NCI-H2171 (cell line): ENCODE data around the gene C2orf15.
A peak's percentile ranks its signal among the peaks of the same experiment; 100 is the strongest.
"Not testable (repeated sequence)": the region's sequence is repeated elsewhere in the genome, so short reads cannot be mapped to it uniquely, and the experiment has no call there.

Source experiments
- DNase-seq: peaks from one replicate; lab custom pipeline; 2025; lab: John Stamatoyannopoulos, UW

C2orf15 gene, protein sequence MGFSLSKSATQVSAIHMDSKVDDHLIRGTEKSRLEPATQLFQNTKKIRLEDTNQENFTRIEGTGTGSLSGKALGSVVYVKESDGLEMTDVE

DNA sequence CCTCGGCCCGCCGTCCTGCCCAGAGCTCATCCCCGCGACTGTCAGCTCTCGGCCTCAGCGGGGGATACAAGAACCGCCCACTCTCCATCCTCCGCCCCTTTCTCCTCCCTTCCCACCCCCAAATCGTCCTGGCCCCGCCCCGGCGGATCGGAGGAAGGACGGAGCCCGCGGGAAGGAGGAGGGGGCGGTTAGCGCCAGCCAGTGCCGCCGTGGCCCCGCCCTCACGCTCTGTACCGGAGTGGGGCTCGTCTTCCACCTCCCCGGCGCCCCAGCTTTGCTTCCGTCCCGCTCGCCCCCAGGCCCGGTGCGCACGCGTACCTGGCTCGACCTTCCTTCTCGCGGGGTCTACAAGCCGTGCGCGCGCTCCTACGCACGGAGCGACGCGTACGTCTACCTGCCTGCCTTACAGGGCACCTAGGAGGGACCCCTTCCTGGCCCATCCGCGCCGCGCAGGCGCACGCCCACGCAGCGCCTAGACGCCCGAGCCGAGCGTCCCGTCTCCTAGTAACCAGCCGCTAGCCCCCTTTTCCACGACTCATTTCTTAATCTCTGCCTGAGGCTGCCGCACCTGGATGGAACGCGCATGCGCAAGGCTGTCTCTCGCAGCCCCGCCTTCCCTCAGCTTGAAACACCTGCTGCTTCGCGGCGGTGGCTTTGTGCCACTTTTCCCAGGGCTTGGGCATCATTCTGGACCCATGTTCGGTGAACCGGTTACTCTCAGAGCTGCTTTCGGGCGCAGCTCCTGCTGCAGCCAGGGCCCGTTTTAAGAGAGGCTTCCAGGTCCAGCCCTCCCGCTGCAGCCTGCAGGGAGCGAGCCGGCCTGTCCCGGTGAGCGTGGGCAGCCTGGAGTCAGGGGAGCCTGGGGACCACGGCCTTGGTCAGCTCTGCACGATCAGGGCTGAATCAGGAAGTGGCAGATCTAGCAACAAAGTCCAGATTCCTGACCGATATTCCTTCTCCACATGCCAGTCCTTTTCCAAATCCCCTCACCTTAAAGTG lies at the start of gene C2orf15:
C2orf15 (plus strand) TSS at position 598 of the 999 bp plus-strand sequence. CDS start 8,852 bp downstream, outside the sequence.
- peak; percentile 97 for DNase-seq

DNA sequence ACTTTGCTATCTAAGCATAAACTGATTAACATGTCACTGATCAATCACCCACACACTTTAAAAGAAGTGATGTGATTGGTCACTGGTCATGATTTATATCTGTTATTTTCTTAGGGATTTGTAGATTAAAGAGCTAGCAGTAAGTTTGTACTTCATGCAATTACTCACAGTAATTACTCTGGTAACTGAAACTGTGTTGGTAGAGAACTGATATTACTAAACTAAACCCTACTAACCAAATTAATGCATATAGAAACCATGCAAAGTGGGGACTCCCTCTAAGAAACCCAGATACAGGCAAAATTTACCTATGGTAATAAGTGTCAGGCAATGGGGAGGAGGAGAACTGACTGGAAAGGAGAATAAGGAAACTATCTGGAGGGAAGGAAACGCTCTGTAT lies 44.8 kb upstream of the C2orf15 start:
- no peak for DNase-seq

DNA sequence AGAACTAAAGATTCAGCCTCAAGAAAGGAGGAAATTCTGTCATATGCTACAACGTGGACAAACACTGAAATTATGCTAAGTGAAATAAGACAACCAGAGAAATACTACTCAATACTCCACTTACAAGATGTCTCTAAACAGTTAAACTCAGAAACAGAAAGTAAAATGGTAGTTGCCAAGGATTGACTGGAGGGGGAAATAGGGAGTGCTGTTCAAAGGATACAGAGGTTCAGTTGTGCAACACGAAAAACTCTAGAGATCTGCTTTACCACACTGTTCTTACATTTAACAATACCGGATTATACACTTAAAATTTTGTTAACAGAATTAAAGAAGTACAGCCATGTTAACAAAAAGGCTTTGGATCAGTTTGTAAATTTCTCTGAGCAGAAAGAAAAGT lies 39.8 kb upstream of the C2orf15 start:
- DNase-seq = no peak

DNA sequence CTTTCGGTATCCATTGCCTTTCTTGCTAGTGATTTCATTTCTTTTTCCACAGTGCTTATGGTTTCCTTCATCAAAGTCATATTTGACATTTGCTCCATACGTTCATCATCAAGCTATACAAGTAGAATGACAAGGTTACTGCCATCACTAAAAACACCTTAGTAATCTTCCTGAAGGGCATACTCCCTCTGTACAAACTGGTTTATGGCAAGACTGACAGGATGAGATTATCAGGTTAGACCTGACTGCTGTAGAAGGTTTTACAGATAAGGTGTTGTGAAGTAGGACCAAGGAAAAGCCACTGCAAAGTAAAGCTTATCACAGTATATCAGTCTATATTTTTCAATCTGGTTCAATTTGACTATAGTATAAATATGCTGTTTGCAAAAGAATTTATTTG lies 37.5 kb upstream of the C2orf15 start:
- DNase-seq = no peak

DNA sequence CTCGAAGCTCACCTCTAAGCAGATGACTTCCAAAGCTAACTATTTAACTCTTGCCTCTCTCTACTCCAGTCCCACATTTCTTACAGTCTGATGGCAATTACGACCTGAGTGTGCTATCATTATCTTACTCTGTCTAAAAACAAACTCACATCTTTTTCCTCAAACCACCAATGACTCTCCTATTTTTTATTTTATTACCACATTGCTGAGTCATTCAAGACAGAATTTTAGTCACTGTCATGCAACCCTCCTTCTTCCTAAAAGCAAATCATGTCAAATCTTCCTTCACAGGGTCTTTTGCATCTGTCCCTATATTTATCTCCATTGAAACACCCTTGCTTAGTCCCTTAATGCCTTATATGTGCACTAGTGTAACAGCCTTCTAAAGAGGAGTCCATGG lies 34.6 kb upstream of the C2orf15 start:
- DNase-seq = no peak

DNA sequence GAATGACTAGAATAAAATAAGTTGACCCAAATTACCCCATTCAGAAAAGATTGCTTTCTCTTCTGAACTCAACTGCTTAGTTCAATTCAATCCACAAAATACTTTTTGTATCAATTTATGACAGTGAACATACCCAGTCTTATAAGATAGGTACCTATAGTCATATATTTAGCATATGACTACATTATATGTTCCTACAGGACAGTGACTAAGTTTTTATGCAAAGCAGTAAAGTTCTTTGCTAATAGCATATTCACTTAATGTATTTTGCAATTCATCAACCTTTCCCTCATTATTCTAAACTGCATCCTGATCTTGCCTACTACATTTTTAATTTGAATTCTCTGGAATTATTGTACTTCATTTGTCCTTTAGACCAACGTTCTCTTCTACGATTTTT lies 30.3 kb upstream of the C2orf15 start:
- DNase-seq = no peak

DNA sequence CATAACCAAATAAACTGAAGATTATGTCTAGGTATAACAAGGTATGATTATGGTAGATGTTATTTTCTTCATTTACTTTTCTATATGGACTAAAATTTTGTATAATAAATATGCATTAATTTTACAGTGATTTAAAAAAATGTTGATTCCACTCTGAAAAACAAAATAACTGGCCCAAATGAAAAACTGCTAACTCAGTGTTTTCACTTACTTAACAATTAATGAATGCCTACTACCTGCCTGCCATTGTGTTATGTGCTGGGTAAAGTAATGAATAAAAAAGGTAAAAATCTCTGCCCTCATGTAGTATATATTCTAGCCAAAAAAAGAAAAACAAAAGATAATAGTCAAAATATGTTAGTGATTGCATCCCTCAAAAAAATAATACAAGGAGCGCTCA lies 29.6 kb upstream of the C2orf15 start:
- DNase-seq = no peak

DNA sequence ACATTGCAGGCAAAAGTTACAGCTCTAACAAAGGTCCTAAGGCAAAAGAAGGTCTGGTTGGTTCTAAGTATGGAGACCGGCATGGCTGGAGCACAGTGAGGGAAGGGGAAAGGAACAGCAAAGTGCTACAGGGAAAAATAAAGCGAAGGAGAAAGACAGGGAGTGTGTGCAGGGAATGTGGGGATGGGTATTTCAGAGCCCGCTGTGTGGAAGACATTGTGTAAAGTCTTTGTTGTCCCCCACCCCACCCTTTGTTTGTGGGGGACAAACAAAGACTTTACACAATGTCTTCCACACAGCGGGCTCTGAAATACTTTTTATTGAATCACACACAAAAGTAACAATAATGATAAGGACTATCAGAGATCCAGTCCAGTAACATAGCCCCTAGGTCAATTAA lies 28.9 kb upstream of the C2orf15 start:
- DNase-seq = no peak

DNA sequence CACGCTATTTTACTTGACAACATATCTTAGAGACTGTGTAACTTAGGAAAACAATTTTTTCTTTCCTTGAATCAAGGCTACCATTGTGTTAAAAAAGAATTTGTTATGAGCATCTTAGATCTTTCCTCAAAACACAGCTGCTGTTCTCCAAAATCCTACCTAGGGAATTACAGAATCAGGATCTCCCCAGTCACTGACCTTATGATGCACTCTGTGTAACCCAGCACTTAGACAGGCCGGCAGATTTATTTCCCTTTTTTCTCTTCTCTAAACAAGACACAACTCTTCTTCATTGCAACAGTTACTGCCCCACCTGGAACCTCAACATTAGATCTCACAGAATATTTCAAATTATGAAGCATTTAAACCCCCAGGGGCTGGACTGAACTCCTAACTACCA lies 13.5 kb upstream of the C2orf15 start:
- DNase-seq = no peak

DNA sequence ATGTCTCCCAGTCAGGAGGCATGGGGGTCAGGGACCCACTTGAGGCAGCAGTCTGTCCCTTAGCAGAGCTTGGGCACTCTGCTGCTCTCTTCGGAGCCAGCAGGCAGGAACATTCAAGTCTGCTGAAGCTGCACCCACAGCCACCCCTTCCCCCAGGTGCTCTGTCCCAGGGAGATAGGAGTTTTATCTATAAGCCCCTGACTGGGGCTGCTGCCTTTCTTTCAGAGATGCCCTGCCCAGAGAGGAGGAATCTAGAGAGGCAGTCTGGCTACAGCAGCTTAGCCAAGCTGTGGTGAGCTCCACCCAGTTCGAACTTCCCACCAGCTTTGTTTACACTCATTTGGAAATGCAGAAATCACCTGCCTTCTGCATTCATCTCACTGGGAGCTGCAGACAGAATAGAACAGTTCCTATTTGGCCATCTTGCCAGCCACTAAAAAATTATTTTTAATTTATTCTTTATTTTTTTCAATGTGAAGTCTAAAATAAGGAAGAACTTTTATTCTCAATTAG lies 6.4 kb upstream of the C2orf15 start:
- DNase-seq = not testable (repeated sequence)

DNA sequence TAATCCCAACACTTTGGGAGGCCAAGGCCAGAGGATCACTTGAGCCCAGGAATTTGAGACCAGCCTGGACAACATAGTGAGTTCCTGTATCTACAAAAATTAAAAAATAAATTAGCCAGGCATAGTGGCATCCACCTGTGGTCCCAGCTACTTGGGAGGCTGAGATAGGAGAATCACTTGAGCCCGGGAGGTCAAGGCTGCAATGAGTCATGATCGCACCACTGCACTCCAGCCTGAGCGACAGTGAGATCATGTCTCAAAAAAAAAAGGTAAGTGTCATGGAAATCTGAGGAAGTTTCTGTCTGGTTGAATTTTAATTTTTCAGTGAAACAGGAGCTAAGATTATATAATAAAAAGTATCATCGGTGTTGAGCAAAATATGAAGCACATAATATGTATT lies 2.5 kb upstream of the C2orf15 start:
- no peak for DNase-seq

DNA sequence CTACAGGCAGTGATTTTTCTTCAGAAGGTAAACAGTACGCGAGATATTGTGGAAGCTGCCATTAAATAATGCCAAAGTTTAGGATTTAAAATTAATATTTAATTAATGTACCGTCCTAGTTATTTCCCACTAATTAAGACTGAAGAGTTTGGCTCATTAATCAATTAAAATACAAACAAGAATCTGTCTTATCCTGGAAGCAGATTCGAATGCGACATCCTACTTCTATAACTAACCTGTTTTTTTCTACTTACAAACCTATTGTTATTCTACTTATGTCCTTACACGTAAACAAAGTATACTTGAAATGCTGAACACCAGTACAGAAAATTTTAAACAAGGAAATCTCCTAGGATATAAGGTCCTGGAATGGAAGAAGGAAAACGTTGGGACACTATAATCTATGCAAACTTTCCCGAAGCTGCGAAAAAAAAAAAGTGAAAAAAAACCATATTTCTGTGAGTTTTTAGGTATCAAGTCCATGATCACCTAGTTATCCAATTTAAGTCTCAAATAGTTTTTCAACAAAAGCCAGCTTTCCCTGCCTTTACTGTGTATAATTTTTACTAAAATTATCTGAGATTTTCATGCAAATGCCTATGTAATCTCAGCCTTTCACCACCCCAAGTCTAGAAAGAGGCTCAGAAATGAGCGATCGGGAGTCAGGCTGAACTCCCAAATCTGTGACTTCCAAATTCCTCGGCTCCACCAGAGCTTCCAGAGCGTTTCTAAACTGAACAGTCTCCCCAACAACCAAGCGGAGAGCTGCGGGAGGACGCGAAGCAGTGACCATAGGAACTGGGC lies 1.2 kb upstream of the C2orf15 start:
- DNase-seq = no peak

DNA sequence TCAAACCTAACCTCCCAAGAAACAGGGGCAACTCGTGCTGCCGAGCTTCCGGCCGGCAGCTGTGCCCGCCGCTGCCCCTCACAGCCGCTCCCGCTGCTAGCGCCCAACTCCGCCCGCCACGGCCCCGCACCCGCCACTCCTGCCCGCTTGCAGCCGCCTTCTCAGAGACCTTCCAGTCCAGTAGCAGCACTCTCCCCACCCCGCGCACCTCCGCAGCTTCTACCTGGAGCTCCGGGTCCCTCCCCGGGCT lies 722 bp upstream of the C2orf15 start:
- no peak for DNase-seq

DNA sequence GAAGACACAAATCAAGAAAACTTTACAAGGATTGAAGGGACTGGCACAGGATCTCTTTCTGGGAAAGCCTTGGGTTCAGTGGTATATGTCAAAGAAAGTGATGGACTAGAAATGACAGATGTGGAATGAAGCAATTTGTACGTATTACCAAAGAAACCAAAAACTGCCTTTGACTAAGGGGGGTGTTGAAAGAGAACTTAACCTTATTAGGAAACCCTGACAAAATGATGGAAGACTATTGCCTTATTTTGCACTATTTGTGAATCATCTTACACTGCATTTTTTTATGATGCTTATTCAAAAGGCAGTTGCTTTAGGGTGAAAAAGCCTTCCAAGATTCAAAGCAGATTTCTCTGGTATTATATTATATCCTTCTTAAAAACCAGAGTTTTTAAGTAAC lies 9.2 kb downstream of the C2orf15 start:
- DNase-seq = no peak

DNA sequence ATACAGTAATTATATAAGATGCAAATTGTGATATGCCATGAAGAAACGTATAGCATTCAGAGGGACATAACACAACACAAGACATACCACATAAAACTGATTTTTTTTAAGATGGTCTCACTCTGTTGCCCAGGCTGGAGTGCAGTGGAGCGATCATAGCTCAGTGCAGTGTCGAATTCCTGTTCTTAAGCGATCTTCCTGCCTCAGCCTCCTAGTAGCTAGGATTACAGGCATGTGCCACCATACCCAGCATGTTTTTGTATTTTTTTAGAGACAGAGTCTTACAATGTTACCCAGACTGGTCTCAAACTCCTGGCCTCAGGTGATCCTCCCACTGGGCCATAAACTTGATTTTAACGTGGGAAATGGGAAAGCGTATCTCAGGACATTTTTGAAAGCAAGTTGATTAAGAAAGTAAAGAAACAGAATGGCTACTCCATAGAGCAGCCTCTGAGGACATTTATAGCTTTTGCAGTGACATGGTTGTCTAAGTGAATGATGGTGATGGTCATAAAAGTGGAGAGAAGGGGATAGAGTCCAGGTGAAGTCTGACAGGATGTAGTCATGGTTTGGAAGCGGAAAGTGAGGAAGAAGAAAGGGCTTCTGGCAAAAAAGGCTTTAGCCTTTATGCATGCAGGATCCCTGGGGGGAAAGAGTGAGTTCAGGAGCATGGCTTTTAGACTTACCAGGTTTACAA lies 10.8 kb downstream of the C2orf15 start:
- DNase-seq = no peak

DNA sequence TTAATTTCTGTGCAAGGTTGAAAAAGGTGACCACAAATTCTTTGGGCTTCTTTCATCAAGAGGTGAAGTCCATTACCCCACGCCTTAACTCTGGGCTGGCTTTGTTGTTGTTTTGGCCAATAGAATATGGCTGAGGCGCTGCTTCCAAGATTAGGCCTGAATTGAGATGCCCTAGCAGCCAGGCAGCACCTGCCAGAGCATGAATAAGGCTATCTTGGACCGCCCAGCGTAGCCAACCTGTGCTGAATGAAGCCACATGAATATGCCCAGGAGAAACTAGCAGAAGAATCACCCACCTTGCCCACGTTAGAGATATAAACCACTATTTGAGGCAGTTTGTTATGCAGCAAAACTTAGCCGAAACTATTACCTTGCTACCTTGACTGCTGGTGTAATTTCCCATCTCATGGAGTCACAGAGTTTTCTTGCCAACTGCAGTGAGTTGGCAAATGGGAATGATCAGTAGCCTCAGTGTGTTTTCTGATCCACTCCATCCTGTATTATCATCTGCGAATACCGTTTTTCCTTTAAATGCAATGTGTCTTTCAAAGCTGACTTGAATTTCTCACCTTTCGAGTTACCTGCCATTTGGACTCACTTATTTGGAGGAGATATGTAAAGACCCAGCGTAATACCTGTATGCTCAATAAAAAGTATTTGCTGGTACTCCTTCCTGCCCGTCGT lies 12.6 kb downstream of the C2orf15 start:
- DNase-seq = no peak

DNA sequence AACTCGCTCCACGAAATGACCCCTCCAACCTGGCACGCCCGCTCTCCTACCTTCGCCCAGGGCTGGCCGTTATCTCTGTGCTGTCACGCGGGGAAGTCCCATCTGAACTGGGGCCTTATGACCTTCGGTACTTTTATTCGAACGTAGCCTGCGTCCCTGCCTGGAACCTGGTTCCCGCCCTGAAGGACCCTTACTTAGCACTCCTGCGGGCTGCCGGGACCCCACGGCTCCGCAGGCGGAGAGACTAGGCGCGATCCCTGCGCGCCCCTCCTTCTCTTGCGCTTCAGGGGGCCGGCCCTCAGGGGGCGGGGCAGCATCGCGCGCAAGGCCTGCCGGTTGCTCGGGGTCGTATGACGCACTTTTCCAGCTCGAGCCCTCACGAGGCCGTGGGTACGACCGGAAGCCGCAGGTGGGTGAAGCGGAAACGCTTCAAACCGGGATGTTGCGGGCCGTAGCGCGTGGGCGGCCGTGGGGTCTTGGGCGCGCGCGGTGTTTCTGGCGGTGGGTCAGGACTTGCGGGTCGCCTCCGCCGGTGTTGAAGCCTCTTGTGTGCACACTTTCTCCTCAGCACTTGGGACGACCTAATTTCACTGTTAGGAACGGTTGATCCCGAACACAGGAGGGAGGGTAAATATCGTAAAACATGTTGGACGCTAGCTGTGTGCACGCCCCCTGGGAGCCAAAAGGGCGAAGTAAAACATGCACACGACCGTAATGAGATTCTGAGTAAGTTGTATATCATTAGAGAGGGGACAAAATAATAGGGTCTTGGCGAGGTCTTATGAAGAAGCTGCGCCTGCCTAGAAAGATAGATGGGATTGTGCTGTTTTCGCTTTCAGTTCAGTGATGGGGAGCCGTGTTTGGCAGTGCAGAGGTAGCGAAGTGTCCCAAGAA lies 13.4 kb downstream of the C2orf15 start, which contains the start of the genes LIPT1 and TSGA10:
LIPT1 (plus strand) TSS at position 325 of the 894 bp plus-strand sequence. CDS start 6,991 bp downstream, outside the sequence.
TSGA10 (minus strand) TSS at position 300 of the 894 bp plus-strand sequence. CDS start 45,503 bp downstream, outside the sequence.
- DNase-seq = peak; percentile 91

DNA sequence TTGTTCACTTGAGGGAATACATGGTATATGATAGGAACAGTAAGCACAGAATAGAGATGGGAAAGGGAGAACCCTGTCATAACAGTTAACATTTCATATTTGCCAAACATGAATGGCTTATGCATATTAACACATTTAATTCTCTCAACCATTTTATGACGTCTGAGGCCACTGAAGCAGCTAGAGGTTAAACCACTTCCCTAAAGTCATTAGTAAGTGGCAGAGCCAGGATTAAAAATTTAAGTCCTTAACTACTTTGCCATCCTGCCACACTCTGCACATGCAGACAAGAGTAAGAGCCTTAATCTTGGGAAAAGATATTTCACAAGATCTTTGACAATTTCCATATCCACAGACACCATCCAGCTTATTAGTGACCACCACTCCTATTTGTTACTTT lies 15.4 kb downstream of the C2orf15 start:
- DNase-seq = no peak

DNA sequence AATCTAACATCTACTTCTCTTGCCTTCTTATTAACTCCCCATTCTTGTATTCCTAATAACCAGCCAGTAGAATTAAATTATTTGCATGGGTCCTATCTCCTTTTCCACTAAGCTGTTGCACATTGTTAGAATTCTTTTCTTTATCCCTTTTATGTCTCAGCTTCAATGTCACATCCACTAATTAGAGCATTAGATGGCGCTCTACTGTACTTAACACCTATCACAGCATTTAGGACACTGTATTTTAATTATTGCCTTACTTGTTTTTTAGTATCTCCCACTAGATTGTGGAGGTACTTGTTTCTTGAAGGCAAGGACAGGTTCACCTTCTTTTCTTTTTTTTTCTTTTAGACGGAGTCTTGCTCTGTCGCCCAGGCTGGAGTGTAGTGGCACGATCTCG lies 17.1 kb downstream of the C2orf15 start:
- no peak for DNase-seq

DNA sequence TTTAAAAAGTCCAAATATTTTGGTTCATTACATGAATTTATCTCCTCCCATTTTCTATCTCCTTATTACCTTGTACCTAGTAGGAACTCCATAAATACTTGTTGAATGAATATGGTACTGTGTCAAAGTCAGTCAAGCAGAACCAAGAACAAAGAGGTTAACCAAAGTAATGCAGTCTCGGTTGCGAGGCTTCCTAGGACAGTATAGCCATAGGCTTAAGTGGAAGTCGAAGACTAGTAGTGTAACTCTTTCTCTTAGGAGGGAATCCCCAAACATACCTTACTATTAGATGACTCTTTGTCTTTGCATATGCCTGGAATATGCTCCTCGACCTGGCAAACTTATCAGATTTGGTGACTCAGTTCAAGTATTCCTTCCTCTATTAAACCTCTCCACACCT lies 18.1 kb downstream of the C2orf15 start:
- DNase-seq = no peak
